NCI-H187 treated with DMSO at 0.1 percent for 48 hours (cell line): ENCODE data around the gene COL23A1.
"Not testable (repeated sequence)": the region's sequence is repeated elsewhere in the genome, so short reads cannot be mapped to it uniquely, and the experiment has no call there.

Experiments used
- DNase-seq: peaks from one replicate; lab custom pipeline; 2025; lab: John Stamatoyannopoulos, UW

Gene COL23A1

DNA sequence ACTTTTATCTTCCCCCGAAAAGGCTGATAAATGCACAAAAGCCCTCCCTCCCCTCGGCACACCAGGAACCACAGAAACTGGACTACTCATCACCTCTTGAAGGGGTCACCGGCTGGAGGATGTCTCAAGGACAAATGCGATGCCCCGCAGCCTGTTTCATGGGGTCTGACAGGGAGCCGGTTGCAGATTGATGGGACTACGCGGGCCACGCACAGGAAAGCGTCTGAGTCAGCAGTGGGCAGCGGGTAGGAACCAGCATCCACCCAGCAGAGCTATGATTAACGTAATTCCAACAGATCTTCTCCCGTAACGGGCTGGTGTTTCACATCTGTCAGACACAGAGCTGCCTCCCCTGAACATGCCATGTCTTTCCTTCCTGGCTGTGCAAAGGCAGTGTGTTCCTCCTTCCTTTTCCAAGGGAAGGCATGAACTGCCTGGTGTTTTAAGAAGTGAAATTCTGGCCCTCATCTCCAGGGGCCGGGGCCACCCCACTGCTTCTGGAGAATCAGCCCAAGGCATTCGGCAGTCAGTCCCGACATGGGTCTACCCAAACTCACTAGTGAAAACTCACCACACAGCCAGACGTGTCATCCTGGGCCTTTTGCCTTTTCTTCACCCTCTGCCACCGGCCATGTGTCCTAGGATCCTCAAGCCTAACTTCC is 213.1 kb downstream of the COL23A1 start:
- no peak for DNase-seq

DNA sequence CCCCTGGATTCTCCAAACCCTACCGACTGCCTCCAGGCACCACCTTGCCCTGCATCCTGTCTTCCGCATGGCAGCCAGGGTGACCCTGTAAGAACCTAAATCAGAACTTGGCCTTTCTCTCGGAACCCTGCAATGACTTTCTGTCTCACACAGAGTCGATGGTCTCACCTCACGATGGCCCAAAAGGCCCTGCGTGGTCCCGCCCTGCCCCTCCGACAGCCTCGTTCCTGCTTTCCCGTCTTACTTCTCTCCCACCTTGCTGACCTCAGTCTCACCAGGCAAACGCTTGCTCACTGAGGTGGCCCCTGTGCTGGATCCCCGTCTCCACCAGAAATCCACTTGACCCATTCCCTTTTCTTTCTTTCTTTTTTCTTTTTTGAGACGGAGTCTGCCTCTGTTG is 214.8 kb downstream of the COL23A1 start:
- no peak for DNase-seq

DNA sequence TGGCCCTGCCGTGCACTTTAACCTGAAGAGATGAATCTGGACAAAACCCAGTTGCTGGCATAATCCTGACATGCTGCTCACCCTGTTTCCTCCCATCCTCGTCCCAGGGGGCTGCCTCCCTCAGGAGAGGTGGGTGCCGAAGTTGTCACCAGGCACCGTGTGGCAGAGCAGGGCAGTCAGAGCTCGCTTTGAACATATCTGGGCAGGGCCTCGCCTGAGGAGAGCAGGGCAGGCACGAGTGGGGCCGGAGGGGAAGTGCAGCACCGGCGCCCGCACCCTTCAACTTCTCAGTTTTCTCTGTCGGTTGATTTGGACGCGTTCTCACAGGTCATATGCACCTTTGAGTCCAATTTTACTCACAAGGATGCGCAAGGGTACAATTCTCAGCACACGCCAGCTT is 216.5 kb downstream of the COL23A1 start:
- no peak for DNase-seq

DNA sequence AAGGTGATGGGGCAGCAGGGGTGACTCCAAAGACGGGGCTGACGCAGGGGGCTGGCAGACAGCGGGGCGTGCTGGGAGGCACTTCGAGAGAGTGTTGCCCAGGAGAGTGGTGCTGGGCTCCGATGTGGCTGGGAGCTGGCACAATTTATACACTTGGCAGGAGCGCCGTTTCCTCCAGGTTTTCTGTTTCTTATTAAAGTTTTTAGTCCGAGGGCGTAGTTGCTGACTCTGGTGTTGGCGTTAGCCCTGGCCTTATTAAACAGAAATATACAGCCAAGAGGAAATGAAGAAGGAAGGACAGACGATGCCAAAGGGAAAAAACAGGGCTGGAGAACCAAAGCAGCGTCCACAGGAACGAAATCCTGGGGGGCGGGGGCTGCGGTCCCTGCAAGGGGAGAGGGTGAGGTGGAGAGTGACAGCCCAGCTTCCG is 218.0 kb downstream of the COL23A1 start:
- DNase-seq, result no peak

DNA sequence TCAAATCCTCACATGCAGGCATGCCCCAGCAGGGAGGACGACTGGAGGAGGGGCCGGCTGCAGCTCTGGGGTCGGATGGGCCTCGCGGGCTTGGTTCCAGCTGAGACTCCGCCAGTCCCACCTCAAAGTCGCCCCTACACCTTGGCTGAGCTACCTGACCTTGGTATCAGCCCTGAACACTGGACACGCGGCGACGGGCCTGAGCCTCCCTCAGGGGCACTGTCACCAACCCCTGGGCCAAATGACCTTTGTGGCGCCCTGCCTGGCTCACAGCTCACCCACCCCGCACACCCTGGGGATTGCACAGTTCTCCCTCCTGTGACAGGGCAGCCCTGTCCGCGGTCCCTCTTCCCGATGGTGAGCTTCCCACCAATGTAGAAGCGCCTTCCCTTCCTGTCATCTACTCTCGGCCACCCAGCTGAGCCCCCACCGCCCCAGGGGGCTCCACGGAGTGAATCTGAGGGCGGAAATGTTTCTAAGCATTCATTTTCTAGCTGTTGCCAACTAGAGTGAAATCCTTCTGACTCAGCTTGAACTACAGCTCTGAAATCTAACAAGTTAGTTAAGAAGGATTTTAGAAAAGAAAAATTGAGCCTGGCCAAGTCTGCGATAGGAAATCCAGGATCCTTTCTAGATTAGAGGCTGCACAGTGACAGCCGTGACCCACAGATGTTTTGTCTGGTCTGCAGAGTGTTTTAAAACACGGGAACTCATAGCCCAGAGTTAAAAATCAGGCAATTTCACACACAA is 218.7 kb downstream of the COL23A1 start:
- DNase-seq, result no peak

DNA sequence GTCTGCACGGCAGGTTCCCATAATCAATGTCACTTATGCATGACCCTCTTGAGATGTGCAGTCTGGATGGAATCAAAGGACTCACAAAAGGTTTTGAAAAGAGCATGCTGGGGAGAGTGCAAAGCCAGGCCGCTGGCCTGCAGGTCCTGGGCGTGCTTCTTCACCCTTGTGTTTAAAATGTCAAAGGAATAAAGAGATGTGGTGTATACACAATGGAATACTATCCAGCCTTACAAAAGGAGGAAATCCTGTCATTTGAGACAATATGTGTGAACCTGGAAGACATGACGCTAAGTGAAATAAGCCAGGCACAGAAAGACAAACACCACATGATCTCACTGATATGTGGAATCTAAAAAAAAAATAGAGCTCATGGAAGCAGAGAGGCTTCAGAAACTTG is 220.1 kb downstream of the COL23A1 start:
- no peak for DNase-seq

DNA sequence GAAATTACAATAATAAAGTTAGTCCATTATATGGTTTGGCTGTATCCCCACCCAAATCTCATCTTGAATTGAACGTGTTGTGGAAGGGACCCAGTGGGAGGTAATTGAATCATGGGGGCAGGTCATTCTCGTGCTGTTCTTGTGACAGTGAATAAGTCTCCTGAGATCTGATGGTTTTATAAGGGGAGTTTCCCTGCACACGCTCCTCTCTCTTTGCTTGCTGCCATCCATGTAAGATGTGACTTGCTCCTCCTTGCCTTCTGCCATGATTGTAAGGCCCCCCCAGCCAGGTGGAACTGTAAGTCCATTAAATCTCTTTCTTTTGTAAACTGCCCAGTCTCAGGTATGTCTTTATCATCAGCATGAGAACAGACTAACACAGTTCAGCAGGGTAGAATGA is 220.7 kb downstream of the COL23A1 start:
- not testable (repeated sequence) for DNase-seq

DNA sequence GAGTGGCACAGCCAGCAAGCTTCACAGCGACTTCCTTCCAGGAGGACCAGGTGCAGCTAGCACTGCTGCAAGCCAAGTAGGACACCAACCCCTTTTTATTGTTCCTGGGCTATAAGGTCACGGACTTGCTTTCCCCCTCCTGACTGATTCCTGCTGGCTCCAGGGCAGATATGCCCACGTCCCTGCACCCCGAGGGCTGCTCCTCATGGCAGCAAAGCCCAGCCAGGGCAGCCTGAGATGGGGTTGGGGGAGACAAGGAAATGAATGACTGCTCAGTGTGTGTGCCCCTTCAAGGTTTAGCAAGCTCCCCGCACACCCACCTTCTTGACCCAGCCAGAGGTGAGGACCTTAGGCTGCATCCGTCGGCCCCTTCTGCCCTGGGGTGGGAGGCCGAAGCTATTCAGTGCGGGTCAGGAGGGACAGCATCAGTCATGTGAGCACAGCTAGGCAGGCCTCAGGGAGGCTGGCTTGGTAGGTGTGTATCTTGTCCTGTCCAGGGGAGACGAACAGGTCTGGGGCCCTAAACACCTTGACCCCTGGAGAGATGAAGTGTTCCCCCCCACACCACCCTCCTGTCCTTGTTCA is 221.4 kb downstream of the COL23A1 start:
- no peak for DNase-seq

DNA sequence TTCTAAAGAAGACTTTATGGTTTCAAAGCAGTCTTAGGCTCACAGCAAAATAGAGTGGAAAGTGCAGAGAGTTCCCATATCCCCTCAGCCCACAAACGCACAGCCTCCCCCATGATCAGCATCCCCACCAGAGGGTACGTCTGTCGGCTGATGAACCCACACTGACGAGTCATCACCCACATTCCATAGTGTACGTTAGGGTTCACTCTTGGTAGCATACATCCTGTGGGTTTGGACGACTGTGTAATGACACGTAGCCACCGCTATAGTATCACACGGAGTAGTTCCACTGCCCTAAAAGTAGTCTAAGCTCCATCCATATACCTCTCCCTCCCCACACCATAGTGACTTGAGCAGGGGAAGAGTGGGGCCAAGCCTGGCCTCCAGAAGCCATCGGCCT is 221.9 kb downstream of the COL23A1 start:
- no peak for DNase-seq

DNA sequence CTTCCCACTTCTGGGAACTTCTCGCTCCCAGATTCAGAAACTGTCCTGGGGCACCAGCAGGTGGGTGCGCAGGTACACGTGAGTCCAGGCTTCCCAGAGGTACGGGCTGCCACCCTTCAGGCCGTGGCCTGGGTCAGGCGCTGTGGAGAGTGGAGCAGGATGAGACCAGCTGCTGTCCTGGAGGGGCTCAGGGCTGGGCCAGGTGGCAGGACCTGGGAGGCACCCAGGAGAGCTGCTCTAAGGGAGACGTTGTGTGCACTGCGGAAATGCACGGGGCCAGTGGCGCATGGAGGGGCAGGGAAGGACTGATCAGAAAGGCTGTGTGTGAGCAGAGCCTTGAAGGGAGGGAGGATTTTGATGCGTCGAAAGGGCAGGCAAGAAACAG is 222.5 kb downstream of the COL23A1 start:
- no peak for DNase-seq

DNA sequence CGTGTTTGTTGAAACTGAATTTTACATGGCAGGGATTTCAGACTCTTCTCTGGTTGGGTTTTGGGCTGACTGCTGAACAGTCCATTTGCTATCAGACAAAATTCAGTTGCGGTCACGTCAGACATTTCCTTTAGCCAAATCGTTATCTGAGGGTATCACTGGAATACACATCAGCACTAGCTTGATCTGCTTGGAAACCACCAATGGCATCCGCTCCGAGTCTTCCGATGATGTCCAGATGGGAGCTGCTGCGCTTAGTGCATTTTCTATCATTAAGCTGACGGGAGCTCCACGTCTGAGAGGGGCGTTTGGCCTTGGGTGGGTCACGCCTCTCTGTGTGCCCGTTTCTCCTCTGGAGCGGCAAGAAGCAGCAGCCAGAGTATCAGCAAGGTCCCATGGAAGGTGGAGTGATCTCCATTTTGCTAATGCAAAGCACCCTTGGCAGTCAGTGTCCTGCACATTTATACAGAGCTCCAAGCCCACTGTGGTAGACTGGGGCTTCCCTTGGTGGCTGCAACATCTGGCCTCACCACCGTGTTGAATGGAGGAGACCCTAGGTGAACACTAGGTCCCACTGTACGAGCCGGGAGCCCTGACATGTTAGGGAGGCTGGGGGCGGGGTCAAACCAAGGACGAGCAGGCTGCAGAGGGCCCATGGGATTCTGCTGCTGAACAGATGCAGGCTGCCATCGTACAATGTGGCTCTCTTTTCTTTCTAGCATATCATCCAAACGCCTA is 223.0 kb downstream of the COL23A1 start:
- DNase-seq, result no peak

DNA sequence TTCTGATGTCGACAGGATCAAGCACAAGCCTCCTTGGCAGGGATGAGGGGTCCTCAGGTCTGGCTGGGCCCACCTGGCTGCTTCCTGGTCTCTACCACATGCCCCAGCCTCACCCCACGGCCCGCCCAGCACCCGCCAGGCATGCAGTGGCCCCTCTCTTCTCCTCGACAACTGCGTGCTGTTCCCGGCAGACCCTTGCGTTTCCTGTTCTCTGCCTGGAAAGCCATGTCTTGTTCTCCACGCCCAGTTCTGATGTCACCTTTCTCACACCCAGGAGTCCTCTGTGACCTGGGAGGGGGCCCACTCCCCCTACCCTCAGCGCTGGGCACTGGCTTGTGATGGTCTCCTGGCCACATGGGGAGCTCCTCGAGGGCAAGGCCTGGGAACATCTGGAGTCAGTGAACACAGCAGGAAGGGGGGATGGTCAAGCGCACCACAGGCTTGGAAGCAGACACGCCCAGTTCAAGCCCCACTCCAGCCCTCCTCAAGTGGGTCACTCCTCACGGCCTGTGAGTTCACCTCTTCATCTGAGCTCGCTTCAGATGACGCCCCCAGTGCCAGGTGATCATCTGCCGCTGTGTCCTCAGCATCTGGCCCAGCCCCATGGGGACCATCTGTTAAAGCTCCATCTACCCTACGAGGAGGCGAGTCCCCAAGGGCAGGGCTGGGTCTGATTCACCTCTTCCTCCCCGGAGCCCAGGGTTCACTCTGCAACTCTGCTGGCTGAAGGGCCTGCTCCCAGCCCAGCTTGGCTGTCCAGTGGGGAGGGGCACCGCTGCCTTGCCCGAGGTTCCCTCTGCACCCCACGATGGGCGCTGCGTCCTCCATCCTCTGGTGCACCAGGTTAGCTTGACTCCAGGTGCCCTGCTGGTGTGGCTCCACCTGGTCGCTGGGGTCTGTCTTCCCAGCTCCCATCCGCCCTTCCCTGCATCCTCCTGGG is 224.4 kb downstream of the COL23A1 start:
- DNase-seq, result no peak

DNA sequence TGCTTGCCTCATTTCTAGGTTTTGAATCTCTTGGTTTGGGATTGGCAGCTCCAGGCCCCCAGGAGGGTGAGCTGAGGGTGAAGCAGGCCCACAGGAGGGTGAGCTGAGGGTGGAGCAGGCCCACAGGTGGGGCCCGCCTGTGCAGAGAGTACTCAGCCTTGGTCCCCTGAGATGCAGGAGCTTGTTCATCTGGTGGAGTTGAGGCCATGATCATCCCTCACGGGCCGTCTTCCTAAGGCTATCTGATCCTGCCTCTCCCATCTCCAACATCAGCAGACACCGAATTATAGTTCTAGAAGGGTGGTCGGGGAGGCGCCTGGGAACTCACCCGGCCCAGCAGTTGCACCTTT is 225.9 kb downstream of the COL23A1 start:
- DNase-seq, result no peak

DNA sequence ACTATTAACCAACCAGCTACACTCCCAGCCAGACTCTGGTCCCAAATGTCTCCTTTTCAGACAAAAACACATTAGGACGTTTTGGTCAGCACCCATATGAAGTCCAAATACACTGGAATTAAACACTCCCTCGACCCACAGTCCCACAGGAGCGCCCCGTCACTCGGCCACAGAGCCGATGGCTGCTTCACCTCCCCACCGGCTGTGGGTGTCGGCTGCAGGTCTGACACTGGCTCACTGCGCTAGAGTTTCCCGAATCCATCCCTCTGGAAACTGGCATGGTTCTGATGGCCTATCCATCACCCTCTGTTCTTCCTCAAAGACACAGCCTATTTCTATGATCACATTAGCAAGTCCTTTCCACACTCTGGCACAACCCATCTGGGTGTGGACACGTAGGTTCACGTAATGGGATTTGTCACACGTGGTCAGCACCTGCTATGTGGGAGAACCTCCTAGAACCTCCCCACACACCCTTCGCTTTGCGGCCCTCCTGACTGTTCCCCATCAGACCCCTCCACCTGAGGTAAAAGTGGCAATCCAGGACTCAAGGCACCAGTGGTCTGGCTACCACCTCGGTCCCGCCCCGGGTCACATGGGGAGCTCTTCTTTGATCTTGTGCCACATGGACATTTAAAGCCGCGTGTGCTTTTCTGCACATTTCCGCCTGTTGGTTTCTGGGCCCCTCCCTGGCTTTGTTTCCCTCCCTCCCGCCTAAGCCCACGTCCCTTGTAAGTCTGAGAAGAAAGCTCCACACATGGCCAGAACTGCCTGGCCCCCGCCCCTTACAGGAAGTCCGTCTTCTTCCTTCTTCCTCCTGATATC is 226.5 kb downstream of the COL23A1 start:
- DNase-seq, result no peak

DNA sequence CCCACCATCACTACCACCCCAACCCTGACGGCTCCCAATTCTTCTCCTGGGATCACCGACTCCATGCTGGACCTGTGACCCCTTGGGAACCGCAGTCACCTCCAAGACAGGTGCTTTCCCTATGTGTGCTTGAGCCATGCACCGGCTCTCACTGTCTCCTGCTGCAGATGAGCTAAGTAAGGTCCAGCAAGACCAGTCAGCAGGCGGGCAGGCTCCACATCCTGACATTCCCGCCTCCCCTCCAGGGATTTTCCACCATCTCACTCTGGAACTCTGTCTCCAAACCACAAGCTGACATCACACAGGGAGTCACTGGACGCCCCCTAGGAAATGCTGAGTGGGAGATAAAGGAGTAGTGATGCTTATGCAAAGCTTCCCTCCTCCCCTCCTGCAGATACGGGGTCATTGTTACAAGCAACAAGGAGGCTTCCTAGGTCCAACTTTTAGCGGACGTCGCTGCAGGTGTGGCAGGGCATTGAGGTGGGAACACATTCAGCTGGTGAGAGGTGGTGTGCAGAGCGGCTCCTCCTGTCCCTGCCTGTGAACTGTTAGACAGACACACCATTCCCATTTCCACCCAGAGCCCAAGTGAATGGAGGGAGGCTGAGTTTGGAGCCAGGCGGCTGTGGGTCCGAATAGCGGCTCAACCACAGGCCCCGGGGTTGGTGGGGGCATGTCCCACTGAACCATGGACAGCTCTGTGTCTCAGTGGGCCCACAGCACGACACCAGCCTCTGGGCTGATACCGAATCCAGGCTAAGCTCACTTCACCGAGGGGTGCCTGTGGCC is 228.3 kb downstream of the COL23A1 start:
- DNase-seq, result no peak

DNA sequence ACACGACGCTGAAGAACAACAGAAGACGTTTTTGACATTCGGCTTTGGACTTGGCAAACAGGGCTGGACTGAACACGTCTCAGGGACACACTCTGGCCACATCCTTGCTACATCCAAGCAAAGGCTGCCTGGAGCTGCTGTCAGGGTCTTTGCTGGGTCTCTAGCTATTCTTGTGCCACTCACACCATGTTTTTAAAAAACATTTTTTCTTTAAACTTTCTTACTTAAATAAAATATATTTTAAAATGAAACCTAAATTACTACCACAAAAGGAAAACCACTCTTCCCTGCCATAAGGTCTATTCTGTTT is 229.3 kb downstream of the COL23A1 start:
- no peak for DNase-seq

DNA sequence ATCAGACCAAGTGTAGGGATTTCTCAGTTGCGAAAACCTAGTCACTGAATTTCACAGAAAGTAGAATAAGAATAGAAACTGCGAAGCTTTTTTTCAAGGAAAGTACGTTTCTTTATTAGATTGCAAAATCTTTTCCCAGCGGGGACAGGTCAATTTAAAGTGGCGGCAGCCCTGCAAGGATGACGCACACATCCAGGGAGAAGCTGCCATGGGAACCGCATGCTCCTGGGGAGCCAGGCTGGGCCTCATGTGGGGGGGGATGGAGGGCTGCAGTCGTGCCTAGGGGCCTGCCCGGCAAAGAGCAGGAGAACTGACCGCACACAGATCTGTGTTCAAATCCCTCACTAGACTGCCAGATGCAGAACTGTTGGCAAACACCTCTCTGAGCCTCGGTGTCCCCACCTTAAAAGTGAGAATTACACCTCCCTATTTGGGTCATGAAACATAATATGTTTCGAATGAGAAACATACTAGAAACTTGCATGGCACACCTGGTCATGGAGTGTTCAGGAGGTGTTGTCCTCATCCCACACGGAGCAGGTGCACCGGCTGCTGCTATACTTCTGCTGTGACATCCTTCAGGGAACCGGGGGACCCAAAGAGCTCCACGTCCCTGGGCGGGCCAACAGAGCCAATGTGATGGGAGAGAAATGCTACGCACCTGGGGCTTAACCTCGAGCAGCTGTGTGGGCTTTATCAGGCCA is 229.8 kb downstream of the COL23A1 start:
- DNase-seq, result no peak

DNA sequence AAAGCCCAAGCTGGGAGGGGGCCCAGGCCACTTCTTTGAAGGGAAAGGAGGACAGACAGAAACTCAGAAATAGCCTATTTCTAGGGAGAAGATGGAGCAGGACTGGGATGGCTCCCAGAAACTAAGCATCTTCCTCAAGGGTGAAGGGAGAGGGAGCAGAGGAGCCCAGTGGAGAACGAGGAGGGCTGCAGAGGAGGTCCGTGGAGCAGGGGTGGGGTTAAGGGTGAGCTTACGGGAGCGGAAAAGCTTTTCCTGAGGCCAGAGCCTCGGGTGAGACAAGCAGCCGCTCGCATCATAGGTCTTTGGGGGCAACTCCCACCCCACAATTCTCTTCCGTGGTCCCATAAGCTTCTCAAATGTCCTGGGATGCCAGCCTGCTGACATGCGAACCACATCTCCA is 230.5 kb downstream of the COL23A1 start:
- DNase-seq, result no peak

DNA sequence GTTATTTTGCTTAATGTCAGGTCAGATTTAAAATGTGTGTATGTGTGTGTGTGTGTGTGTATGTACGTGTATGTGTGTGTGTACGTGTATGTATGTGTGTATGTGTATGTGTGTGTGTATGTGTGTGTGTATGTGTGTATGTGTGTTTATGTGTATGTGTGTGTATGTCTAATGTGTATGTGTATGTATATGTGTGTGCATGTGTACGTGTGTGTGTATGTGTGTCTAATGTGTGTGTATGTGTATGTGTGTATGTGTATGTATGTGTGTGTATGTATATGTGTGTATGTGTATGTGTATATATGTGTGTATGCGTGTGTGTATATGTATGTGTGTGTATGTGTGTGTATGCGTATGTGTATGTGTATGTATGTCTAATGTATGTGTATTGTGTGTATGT is 232.5 kb downstream of the COL23A1 start:
- DNase-seq, result no peak

DNA sequence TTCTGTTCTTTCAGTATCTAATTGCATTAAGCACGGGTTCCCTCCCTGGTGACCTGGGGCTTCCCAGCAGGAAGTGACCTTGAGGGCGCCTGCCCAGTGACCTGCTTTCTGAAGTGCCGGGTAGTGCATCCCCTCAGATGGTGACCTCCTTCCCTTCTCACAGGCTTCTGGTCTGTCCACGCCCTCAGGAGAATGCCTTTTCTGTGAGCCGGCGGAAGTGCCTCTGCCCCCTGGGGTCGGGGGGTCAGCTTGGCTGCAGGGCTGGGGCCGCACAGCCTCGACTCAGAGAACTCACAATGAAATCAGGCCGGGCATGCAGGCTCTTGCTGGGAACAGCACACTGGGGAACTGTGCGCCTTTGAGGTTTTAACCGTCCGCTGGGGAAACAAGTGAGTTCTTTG is 233.1 kb downstream of the COL23A1 start:
- no peak for DNase-seq
